ENCODE data around the gene CUL9.
"Not testable (repeated sequence)": the region's sequence is repeated elsewhere in the genome, so short reads cannot be mapped to it uniquely, and the experiment has no call there.

The CUL9 gene

DNA sequence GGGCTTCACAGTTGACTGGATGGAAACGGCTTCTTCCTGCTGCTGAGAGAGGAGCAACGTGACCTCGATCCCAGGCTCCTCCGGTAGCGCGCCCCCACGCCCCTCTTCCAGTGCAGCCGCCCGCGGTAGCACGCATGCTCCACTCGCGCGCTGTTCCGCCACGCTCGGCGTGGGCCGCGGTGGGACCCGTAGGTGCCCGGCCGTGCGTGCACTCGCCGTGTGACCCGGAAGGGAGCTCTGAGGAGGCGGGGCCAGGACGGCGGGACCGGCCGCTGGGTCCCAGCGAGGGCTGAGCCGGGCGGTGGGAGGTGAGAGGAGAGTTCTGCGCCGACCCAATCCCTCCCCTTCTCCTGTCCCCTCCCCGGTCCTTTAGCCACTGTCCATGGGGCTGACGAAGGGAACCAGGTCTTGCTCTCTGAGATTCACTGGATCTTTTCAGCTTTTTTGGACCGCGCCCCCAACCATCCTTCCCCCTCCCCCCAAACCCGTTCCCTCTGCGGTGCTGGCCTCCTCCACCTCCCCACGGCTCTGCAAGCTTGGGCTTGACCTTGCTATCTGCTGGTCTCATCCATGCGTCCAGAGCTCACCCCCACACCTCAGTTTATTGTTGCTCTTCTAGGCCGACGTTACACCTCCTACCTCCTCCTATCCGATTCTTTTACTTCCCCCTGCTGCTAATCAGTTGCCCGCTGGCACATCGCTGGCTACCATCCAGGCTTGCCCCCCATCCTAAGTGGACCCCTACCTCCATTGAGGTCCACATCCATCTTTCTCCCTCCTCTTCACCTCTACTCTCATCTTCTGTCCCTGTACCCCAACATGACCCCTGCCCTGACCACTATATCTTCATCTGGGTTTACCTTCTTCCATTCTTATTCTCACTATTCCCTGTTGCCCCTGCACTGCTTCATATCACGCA is at the start of gene CUL9:
Gene CUL9, plus strand, starts transcription at position 255 of the 919 bp plus-strand sequence. CDS start 2,115 bp downstream, outside the sequence.
- H3K4me3 ChIP-seq (ENCODE audit: low read depth, low read length) = peak within 1 kb of the TSS; percentile 58
- no peak for TF ChIP-seq CTCF (IDR thresholded peaks at IDR 0.05; ENCODE audit: low read depth, low read length, missing control alignments)
- DNase-seq (ENCODE audit: low read depth) = no peak
- in situ Hi-C loops (cut with HindIII; ENCODE audit: low sequenced_read_pairs) = loop anchor here (5.0 kb wide), 1 partner anchor 35 kb away; no protein-coding TSS in a partner anchor

DNA sequence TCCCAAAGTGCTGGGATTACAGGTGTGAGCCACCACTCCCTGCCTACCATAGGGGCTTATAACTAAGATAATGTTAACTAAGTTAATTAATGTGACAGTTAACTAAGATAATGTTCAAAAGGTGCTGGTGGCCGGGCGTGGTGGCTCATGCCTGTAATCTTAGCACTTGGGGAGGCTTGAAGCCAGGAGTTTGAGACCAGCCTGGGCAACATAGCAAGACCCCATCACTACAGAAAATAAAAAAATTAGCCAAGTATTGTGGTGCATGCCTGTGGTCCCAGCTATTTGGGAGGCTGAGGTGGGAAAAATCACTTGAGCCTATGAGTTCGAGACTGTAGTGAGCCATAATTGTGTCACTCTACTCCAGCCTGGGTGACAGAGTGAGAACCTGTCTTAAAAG is 43.7 kb upstream of the CUL9 start:
- TF ChIP-seq CTCF (IDR thresholded peaks at IDR 0.05; ENCODE audit: low read depth, low read length, missing control alignments) = no peak
- in situ Hi-C loops (cut with HindIII; ENCODE audit: low sequenced_read_pairs) = no loop called here
- no peak overlapping the region for H3K4me3 ChIP-seq (ENCODE audit: low read depth, low read length)
- DNase-seq (ENCODE audit: low read depth) = no peak

- H3K4me3 ChIP-seq (ENCODE audit: low read depth, low read length); in situ Hi-C loops (cut with HindIII; ENCODE audit: low sequenced_read_pairs); DNase-seq (ENCODE audit: low read depth): not testable (repeated sequence)
These were observed 42.0 kb upstream of the CUL9 start for GRCh38 chr6:43139973-43140372.

GRCh38 chr6:43141644-43142043 is 40.4 kb upstream of the CUL9 start:
- in situ Hi-C loops (cut with HindIII; ENCODE audit: low sequenced_read_pairs) = no loop called here
- no peak for TF ChIP-seq CTCF (IDR thresholded peaks at IDR 0.05; ENCODE audit: low read depth, low read length, missing control alignments)
- no peak for DNase-seq (ENCODE audit: low read depth)
- no peak overlapping the region for H3K4me3 ChIP-seq (ENCODE audit: low read depth, low read length)

DNA sequence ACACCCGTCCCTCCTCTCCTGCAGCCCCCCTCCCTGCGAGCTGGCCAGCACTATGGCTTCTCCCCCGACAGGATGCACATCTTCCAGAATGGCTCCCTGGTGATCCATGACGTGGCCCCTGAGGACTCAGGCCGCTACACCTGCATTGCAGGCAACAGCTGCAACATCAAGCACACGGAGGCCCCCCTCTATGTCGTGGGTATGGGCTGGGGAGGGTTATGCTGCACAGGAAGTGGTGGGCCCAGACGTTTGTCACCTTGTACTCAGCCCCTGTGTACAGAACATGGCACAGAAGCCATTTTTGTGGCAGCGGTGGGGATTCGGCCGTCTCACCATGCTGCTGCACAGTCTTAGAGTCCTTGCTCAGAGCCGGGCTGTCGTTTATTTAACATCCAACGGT is 39.9 kb upstream of the CUL9 start:
- TF ChIP-seq CTCF (IDR thresholded peaks at IDR 0.05; ENCODE audit: low read depth, low read length, missing control alignments) = no peak
- in situ Hi-C loops (cut with HindIII; ENCODE audit: low sequenced_read_pairs) = no loop called here
- H3K4me3 ChIP-seq (ENCODE audit: low read depth, low read length) = no peak overlapping the region
- DNase-seq (ENCODE audit: low read depth) = no peak

- in situ Hi-C loops (cut with HindIII; ENCODE audit: low sequenced_read_pairs) = no loop called here
- H3K4me3 ChIP-seq (ENCODE audit: low read depth, low read length) = no peak overlapping the region
- peak; percentile 95 for TF ChIP-seq CTCF (IDR thresholded peaks at IDR 0.05; ENCODE audit: low read depth, low read length, missing control alignments)
- peak; percentile 85 for DNase-seq (ENCODE audit: low read depth)
These were observed 38.5 kb upstream of the CUL9 start for GRCh38 chr6:43143235-43144128.
